Measurements from ENCODE around the gene PRMT3. TPM values are rescaled to one million over a fixed set of nuclear protein-coding genes. Genes with fewer than 3 reads are reported as not detected.

The PRMT3 gene
- total and polyA plus RNA-seq, 2 of the 13 experiments (the other 11 are each of a cell fraction or from before 2014, with no cell fraction given) = 9.1 to 27.7 TPM

- no peak for TF ChIP-seq FOXP1 (IDR thresholded peaks at IDR 0.05)
- TF ChIP-seq FOXP1 (CRISPR knock-in tag; IDR thresholded peaks at IDR 0.05) = 0 out of 2 replicates have a peak, but pooled peaks have one; percentile 27
- TF ChIP-seq ZNF670 (CRISPR knock-in tag; IDR thresholded peaks at IDR 0.05; ENCODE audit: borderline replicate concordance) = no peak
- TF ChIP-seq THRA (CRISPR knock-in tag; IDR thresholded peaks at IDR 0.05; ENCODE audit: borderline replicate concordance) = no peak
- TF ChIP-seq ZNF609 (CRISPR knock-in tag; IDR thresholded peaks at IDR 0.05; ENCODE audit: borderline replicate concordance) = no peak
- no peak for TF ChIP-seq JUND (CRISPR knock-in tag; IDR thresholded peaks at IDR 0.05)
- TF ChIP-seq RARA (CRISPR knock-in tag; IDR thresholded peaks at IDR 0.05) = no peak
- TF ChIP-seq ZMYM4 (CRISPR knock-in tag; IDR thresholded peaks at IDR 0.05) = no peak; the same call in 1 of the 2 replicates
- no peak for TF ChIP-seq KMT2B (CRISPR knock-in tag; IDR thresholded peaks at IDR 0.05)
- peak; percentile 99; the same call in 1 of the 2 replicates for TF ChIP-seq ZSCAN5A (CRISPR knock-in tag; IDR thresholded peaks at IDR 0.05; ENCODE audit: borderline replicate concordance)
- TF ChIP-seq ARID3A (IDR thresholded peaks at IDR 0.05; ENCODE audit: low read depth, low read length) = 0 out of 2 replicates have a peak, but pooled peaks have one; percentile 12
- TF ChIP-seq JUN (CRISPR knock-in tag; IDR thresholded peaks at IDR 0.05) = no peak
- TF ChIP-seq SMAD1 (CRISPR knock-in tag; IDR thresholded peaks at IDR 0.05; ENCODE audit: borderline replicate concordance, low read depth) = no peak
- 0 out of 2 replicates have a peak, but pooled peaks have one; percentile 5 for TF ChIP-seq SOX5 (CRISPR knock-in tag; IDR thresholded peaks at IDR 0.05; ENCODE audit: borderline replicate concordance)
Measured at GRCh38 chr11:20355221-20356219, 32.0 kb upstream of the PRMT3 start (continued).
